HepG2 (cell line): ENCODE measurements around the gene GALNT18. TPM values are rescaled to one million over a fixed set of nuclear protein-coding genes. Genes with fewer than 3 reads are reported as not detected.

Source experiments
- ATAC-seq: fragments of 200-7000 bp; cut with Tn5 transposase; 3 replicates; pipeline ENCODE4 v1.9.1; 2020; ENCODE audit warnings: mild to moderate bottlenecking, moderate library complexity
- BruUV-seq: library from RNA; stranded (reverse); fragments of 400-500 nt; replicated peaks from 2 replicates; lab custom pipeline; 2021; lab: Mats Ljungman, UMichigan
- CTCF ChIA-PET: fragments of 300-600 bp; formaldehyde crosslinking; extraction: SDS; loops from one replicate; lab custom pipeline; 2021; ENCODE audit warnings: low total read pairs, inconsistent platforms, low intra/inter-chr PET ratio; lab: Yijun Ruan, JAX
- POLR2A ChIA-PET: fragments of 350-600 bp; sonication (Branson Sonifier 250); formaldehyde crosslinking; loops from one replicate; lab custom pipeline; 2020; ENCODE audit warnings: antibody characterized with exemption, inconsistent platforms; lab: Yijun Ruan, JAX
- DNase-seq: peaks from one replicate; pipeline ENCODE4 v3.0.0-alpha.2; 2015; ENCODE audit warnings: low spot score
- FAIRE-seq: peaks from 3 replicates; lab custom pipeline; 2011; peaks lifted over from hg19 to GRCh38; lab: Jason Lieb, UNC
- H2AFZ ChIP-seq: one replicate; pipeline ENCODE4 v1.6.1; 2011; ENCODE audit warnings: low read length, inconsistent platforms
- H3K27ac ChIP-seq: fragments of 300-600 bp; 3 replicates; pipeline ENCODE4 v1.8.0; 2011; ENCODE audit warnings: mixed run types, mild to moderate bottlenecking, mixed read lengths, low read length, inconsistent platforms; ENCODE audit not compliant: insufficient read depth; ENCODE audit errors: extremely low read length
- H3K27me3 ChIP-seq, 2 experiments: fragments of 200-600 bp in 1 of 2; 2 replicates in 1 of 2; 3 replicates in 1 of 2; pipeline versions ENCODE4 v1.6.0 to v1.8.0; 2011; ENCODE audit warnings: low read length in 2 of 2, mild to moderate bottlenecking in 2 of 2, moderate library complexity in 2 of 2, inconsistent platforms in 1 of 2; ENCODE audit not compliant: insufficient read depth in 2 of 2, control insufficient read depth in 1 of 2
- H3K36me3 ChIP-seq, 2 experiments: fragments of 200-600 bp in 1 of 2; replicated peaks in 1 of 2; 2 replicates in 1 of 2; 3 replicates in 1 of 2; pipeline versions ENCODE4 v1.5.1 to v1.8.0; 2011; ENCODE audit warnings: low read length in 2 of 2, inconsistent platforms in 1 of 2; ENCODE audit not compliant: insufficient read depth in 2 of 2, control insufficient read depth in 1 of 2
- H3K4me1 ChIP-seq: 2 replicates; pipeline ENCODE4 v1.5.1; 2012; ENCODE audit warnings: low read length, inconsistent platforms; ENCODE audit not compliant: insufficient read depth
- H3K4me2 ChIP-seq: 2 replicates; pipeline ENCODE4 v1.6.0; 2011; ENCODE audit warnings: low read depth, low read length, inconsistent platforms
- H3K4me3 ChIP-seq, 3 experiments: fragments of 200-600 bp in 1 of 3; sonication (generic), shearing (Covaris generic) in 1 of 3; replicated peaks in 1 of 3; 2 replicates each; pipeline ENCODE4 v1.5.1; 2011 to 2016; ENCODE audit warnings: low read length in 3 of 3, inconsistent platforms in 2 of 3, low read depth in 2 of 3, mild to moderate bottlenecking in 2 of 3, control low read depth in 1 of 3, mixed read lengths in 1 of 3; ENCODE audit not compliant: insufficient read depth in 1 of 3
- H3K79me2 ChIP-seq: one replicate; pipeline ENCODE4 v1.6.1; 2011; ENCODE audit warnings: low read length, inconsistent platforms; ENCODE audit not compliant: insufficient read depth
- H3K9ac ChIP-seq: 2 replicates; pipeline ENCODE4 v1.6.0; 2011; ENCODE audit warnings: mild to moderate bottlenecking, low read depth, low read length, inconsistent platforms; ENCODE audit not compliant: insufficient read depth
- H3K9me3 ChIP-seq: 2 replicates; pipeline ENCODE4 v1.5.1; 2012; ENCODE audit warnings: mild to moderate bottlenecking, low read length
- H4K20me1 ChIP-seq: 2 replicates; pipeline ENCODE4 v1.6.0; 2011; ENCODE audit warnings: inconsistent platforms, mild to moderate bottlenecking, low read length, moderate library complexity; ENCODE audit not compliant: insufficient read depth
- AHR ChIP-seq: IDR thresholded peaks from 2 replicates; pipeline ENCODE4 v1.6.1; 2018; ENCODE audit warnings: missing genetic modification reagents, missing compliant biosample characterization
- ETV6 ChIP-seq: sonication (generic); formaldehyde crosslinking; conservative IDR thresholded peaks from 2 replicates; pipeline ENCODE4 v1.4.0; 2020; ENCODE audit warnings: missing genetic modification reagents
- FOXC1 ChIP-seq: sonication (generic); formaldehyde crosslinking; IDR thresholded peaks from 2 replicates; pipeline ENCODE4 v1.8.0; 2022; ENCODE audit warnings: mild to moderate bottlenecking, missing genetic modification reagents, borderline replicate concordance
- FOXO4 ChIP-seq: sonication (generic); formaldehyde crosslinking; conservative IDR thresholded peaks from 2 replicates; pipeline ENCODE4 v1.8.1; 2023; ENCODE audit warnings: missing genetic modification reagents
- KLF13 ChIP-seq: sonication (generic); formaldehyde crosslinking; IDR thresholded peaks from 2 replicates; pipeline ENCODE4 v1.4.0; 2020; ENCODE audit warnings: mild to moderate bottlenecking, missing genetic modification reagents
- MATR3 ChIP-seq: sonication (generic); formaldehyde crosslinking; IDR thresholded peaks from 2 replicates; pipeline ENCODE4 v1.4.0; 2020; ENCODE audit warnings: missing genetic modification reagents
- NCOA5 ChIP-seq: sonication (generic); formaldehyde crosslinking; IDR thresholded peaks from 2 replicates; pipeline ENCODE4 v1.4.0; 2020; ENCODE audit warnings: missing genetic modification reagents
- NFE2L1 ChIP-seq: sonication (generic); formaldehyde crosslinking; IDR thresholded peaks from 2 replicates; pipeline ENCODE4 v1.4.0; 2020; ENCODE audit warnings: missing genetic modification reagents, mild to moderate bottlenecking, borderline replicate concordance
- PHF21A ChIP-seq: sonication (generic); formaldehyde crosslinking; IDR thresholded peaks from 2 replicates; pipeline ENCODE4 v1.5.0; 2020; ENCODE audit warnings: mild to moderate bottlenecking, missing genetic modification reagents
- REST ChIP-seq, 2 experiments: IDR thresholded peaks; 2 replicates each; pipeline ENCODE4 v1.6.1; 2011 to 2012; ENCODE audit warnings: low read length in 2 of 2, borderline replicate concordance in 1 of 2, low read depth in 1 of 2, mild to moderate bottlenecking in 1 of 2, moderate library complexity in 1 of 2
- U2AF1 ChIP-seq: fragments of 200-400 bp; formaldehyde crosslinking; optimal IDR thresholded peaks from 2 replicates; pipeline ENCODE3; 2017; ENCODE audit warnings: mild to moderate bottlenecking, low read depth, low read length
- ZNF280D ChIP-seq: sonication (generic); formaldehyde crosslinking; IDR thresholded peaks from 2 replicates; pipeline ENCODE4 v1.5.1; 2020; ENCODE audit warnings: mild to moderate bottlenecking, missing genetic modification reagents
- ZNF614 ChIP-seq: IDR thresholded peaks from 2 replicates; pipeline ENCODE4 v1.6.1; 2018; ENCODE audit warnings: missing biosample characterization, missing genetic modification reagents, inconsistent platforms, borderline replicate concordance
- WGBS: methylation state at CpG from one replicate; pipeline ENCODE4 v1.1.6; 2017; ENCODE audit warnings: low lambda C conversion rate; 5-methylcytosine and 5-hydroxymethylcytosine counted together
- in situ Hi-C: cut with HindIII; loops from 2 replicates; pipeline ENCODE4 v1.10.0; 2017; ENCODE audit warnings: low pct_unique_long_range_greater_than_20kb; ENCODE audit not compliant: extremely low pct_ligation_motif_present
- intact Hi-C: fragments of 100-400 bp; cut with micrococcal nuclease; formaldehyde crosslinking; loops from one replicate; pipeline ENCODE4 v1.10.0; 2022; ENCODE audit not compliant: unreplicated experiment
- polyA plus RNA-seq, 8 experiments: library from polyadenylated mRNA; depleted of rRNA in 3 of 8; stranded (reverse) in 7 of 8; unstranded in 1 of 8; fragments of >200 nt; fragmentation: Illumina TruSeq in 4 of 8; extraction: Trizol in 4 of 8; gene quantifications; 2 replicates each; pipeline versions ENCODE4 v1.2.1 to v1.2.3, GENCODE V29; 2011 to 2016; ENCODE audit warnings: low read depth in 4 of 8, missing spikeins in 1 of 8, mixed read lengths in 1 of 8; ENCODE audit not compliant: insufficient read depth in 1 of 8
- total RNA-seq, 5 experiments: library from RNA; depleted of rRNA; stranded (reverse); fragments of >200 nt; fragmentation: Illumina TruSeq; extraction: Trizol; gene quantifications; 2 replicates each; pipeline ENCODE4 v1.2.3, GENCODE V29; 2016; ENCODE audit warnings: low read depth in 1 of 5

The GALNT18 gene
- total and polyA plus RNA-seq, 2 of the 13 experiments (the other 11 are each of a cell fraction or from before 2014, with no cell fraction given): 0.11 TPM; not detected in 1

- TF ChIP-seq FOXO4 (CRISPR knock-in tag): no peak
- no peak for TF ChIP-seq AHR (CRISPR knock-in tag)
- no peak for TF ChIP-seq U2AF1
- TF ChIP-seq ZNF614 (CRISPR knock-in tag): no peak
- TF ChIP-seq PHF21A: no peak
Measured at GRCh38 chr11:11383995-11384394, 237.8 kb downstream of the GALNT18 start (continued).

GRCh38 chr11:11382858-11383532 lies 238.8 kb downstream of the GALNT18 start:
- no peaks in the 10 kb centered on the region for H3K9me3 ChIP-seq
- no peak overlapping the region for H3K27ac ChIP-seq
- no peak overlapping the region for H2AFZ ChIP-seq
- H3K4me1 ChIP-seq: no peaks in the 10 kb centered on the region
- no peaks in the 10 kb centered on the region for H3K36me3 ChIP-seq
- POLR2A ChIA-PET: no interaction called here
- H3K79me2 ChIP-seq: no peaks in the 10 kb centered on the region
- FAIRE-seq (no peak), DNase-seq (no peak), ATAC-seq (no peak)
- H3K9ac ChIP-seq: no peak overlapping the region
- CTCF ChIA-PET: no interaction called here
- no peaks in the 10 kb centered on the region; the same call in 1 of the 2 replicates for H4K20me1 ChIP-seq
- in situ Hi-C loops (no loop called here), intact Hi-C loops (no loop called here)
- no TSS peak for BruUV-seq
- 24% methylated on average over 7 of the region's 7 CpGs for WGBS
- no peak overlapping the region for H3K4me3 ChIP-seq
- H3K27me3 ChIP-seq: no peaks in the 10 kb centered on the region
- no peak overlapping the region for H3K4me2 ChIP-seq
- TF ChIP-seq NFE2L1 (CRISPR knock-in tag): no peak
- no peak for TF ChIP-seq FOXC1
- no peak for TF ChIP-seq ETV6 (CRISPR knock-in tag)
- TF ChIP-seq KLF13 (CRISPR knock-in tag): no peak
- TF ChIP-seq ZNF280D (CRISPR knock-in tag): no peak
- TF ChIP-seq REST (IDR thresholded peaks at IDR 0.05; ENCODE audit: borderline replicate concordance in 1 of 2, low read depth in 1 of 2, low read length in 2 of 2): no peak
- TF ChIP-seq MATR3 (CRISPR knock-in tag): no peak
- TF ChIP-seq NCOA5 (CRISPR knock-in tag): no peak
- no peak for TF ChIP-seq ZNF614 (CRISPR knock-in tag)
